ENCODE results near the gene SERINC1. TPM values are rescaled to one million over a fixed set of nuclear protein-coding genes. Genes with fewer than 3 reads are reported as not detected.

The SERINC1 gene
- total RNA-seq, 1 experiment from 2014 or later, result 180 TPM

- DNase-seq (ENCODE audit: low read depth), result peak; percentile 22
Measured at GRCh38 chr6:122432816-122433215, 38.8 kb downstream of the SERINC1 start.

- no peak for DNase-seq (ENCODE audit: low read depth)
Measured at GRCh38 chr6:122431780-122432179, 39.8 kb downstream of the SERINC1 start.

GRCh38 chr6:122429323-122429722 lies 42.3 kb downstream of the SERINC1 start:
- no peak for DNase-seq (ENCODE audit: low read depth)

GRCh38 chr6:122428781-122429180 lies 42.8 kb downstream of the SERINC1 start:
- no peak for DNase-seq (ENCODE audit: low read depth)

GRCh38 chr6:122426597-122426996 lies 45.0 kb downstream of the SERINC1 start:
- DNase-seq (ENCODE audit: low read depth), result no peak

GRCh38 chr6:122423734-122424133 lies 47.9 kb downstream of the SERINC1 start:
- no peak for DNase-seq (ENCODE audit: low read depth)

- DNase-seq (ENCODE audit: low read depth), result no peak
Measured at GRCh38 chr6:122422614-122423267, 48.9 kb downstream of the SERINC1 start.

GRCh38 chr6:122422003-122422402 lies 49.6 kb downstream of the SERINC1 start:
- no peak for DNase-seq (ENCODE audit: low read depth)

- no peak for DNase-seq (ENCODE audit: low read depth)
Measured at GRCh38 chr6:122416825-122417224, 54.8 kb downstream of the SERINC1 start.

- no peak for DNase-seq (ENCODE audit: low read depth)
Measured at GRCh38 chr6:122412001-122412400, 59.6 kb downstream of the SERINC1 start.

- DNase-seq (ENCODE audit: low read depth), result no peak
Measured at GRCh38 chr6:122408702-122409458, 62.7 kb downstream of the SERINC1 start.

GRCh38 chr6:122408240-122408639 lies 63.4 kb downstream of the SERINC1 start:
- DNase-seq (ENCODE audit: low read depth), result no peak

- no peak for DNase-seq (ENCODE audit: low read depth)
Measured at GRCh38 chr6:122407712-122408111, 63.9 kb downstream of the SERINC1 start.

GRCh38 chr6:122406187-122406586 lies 65.4 kb downstream of the SERINC1 start:
- no peak for DNase-seq (ENCODE audit: low read depth)

GRCh38 chr6:122405417-122405816 lies 66.2 kb downstream of the SERINC1 start:
- DNase-seq (ENCODE audit: low read depth), result peak; percentile 59

GRCh38 chr6:122404444-122404843 lies 67.2 kb downstream of the SERINC1 start:
- no peak for DNase-seq (ENCODE audit: low read depth)

- DNase-seq (ENCODE audit: low read depth), result no peak
Measured at GRCh38 chr6:122401104-122401503, 70.5 kb downstream of the SERINC1 start.

GRCh38 chr6:122400462-122401089 lies 71.0 kb downstream of the SERINC1 start:
- DNase-seq (ENCODE audit: low read depth), result no peak

GRCh38 chr6:122400121-122400450 lies 71.5 kb downstream of the SERINC1 start:
- no peak for DNase-seq (ENCODE audit: low read depth)

- peak; percentile 98 for DNase-seq (ENCODE audit: low read depth)
Measured at GRCh38 chr6:122399348-122400120, 72.1 kb downstream of the SERINC1 start, which contains the start of gene HSF2. HSF2 (plus strand) TSS chr6:122399652; CDS start chr6:122399738, 86 bp downstream.

- DNase-seq (ENCODE audit: low read depth), result no peak
Measured at GRCh38 chr6:122399055-122399347, 72.6 kb downstream of the SERINC1 start.

- DNase-seq (ENCODE audit: low read depth), result no peak
Measured at GRCh38 chr6:122394016-122394415, 77.6 kb downstream of the SERINC1 start.
